Smooth muscle cell (in vitro differentiated cells): Measurements from ENCODE around the gene PRKAR1B. TPM values are rescaled to one million over a fixed set of nuclear protein-coding genes. Genes with fewer than 3 reads are reported as not detected.

Source experiments
- DNase-seq: peaks from one replicate; lab custom pipeline; 2025; ENCODE audit not compliant: unreplicated experiment; lab: John Stamatoyannopoulos, UW
- H2AFZ ChIP-seq: fragments of 200-600 bp; sonication (generic); 2 replicates; pipeline ENCODE4 v1.6.0; 2016; ENCODE audit warnings: antibody characterized with exemption, low read depth, mild to moderate bottlenecking
- H3F3A ChIP-seq: fragments of 200-600 bp; sonication (generic); 2 replicates; pipeline ENCODE4 v1.6.0; 2017; ENCODE audit warnings: antibody characterized with exemption, low read depth
- H3K27ac ChIP-seq: fragments of 200-600 bp; sonication (generic); 2 replicates; pipeline ENCODE4 v1.5.1; 2016; ENCODE audit warnings: low read depth, mild to moderate bottlenecking
- H3K27me3 ChIP-seq: fragments of 200-600 bp; sonication (generic); 2 replicates; pipeline ENCODE4 v1.6.1; 2016; ENCODE audit warnings: low read depth, mild to moderate bottlenecking
- H3K36me3 ChIP-seq: fragments of 200-600 bp; sonication (generic); 2 replicates; pipeline ENCODE4 v1.5.1; 2016; ENCODE audit warnings: low read depth
- H3K4me1 ChIP-seq: fragments of 200-600 bp; sonication (generic); 2 replicates; pipeline ENCODE4 v1.5.1; 2016; ENCODE audit warnings: low read depth
- H3K4me2 ChIP-seq: fragments of 200-600 bp; sonication (generic); 2 replicates; pipeline ENCODE4 v1.6.0; 2016; ENCODE audit warnings: mild to moderate bottlenecking
- H3K4me3 ChIP-seq: fragments of 200-600 bp; sonication (generic); 2 replicates; pipeline ENCODE4 v1.5.1; 2016; ENCODE audit warnings: mild to moderate bottlenecking
- H3K79me2 ChIP-seq: fragments of 200-600 bp; sonication (generic); 2 replicates; pipeline ENCODE4 v1.6.0; 2016; ENCODE audit warnings: low read depth, mild to moderate bottlenecking
- H3K9ac ChIP-seq: fragments of 200-600 bp; sonication (generic); 2 replicates; pipeline ENCODE4 v1.6.0; 2016; ENCODE audit warnings: low read depth
- H3K9me3 ChIP-seq: fragments of 200-600 bp; sonication (generic); replicated peaks from 2 replicates; pipeline ENCODE4 v1.5.1; 2016; ENCODE audit warnings: low read depth
- H4K20me1 ChIP-seq: fragments of 200-600 bp; sonication (generic); 2 replicates; pipeline ENCODE4 v1.6.0; 2016; ENCODE audit warnings: low read depth
- WGBS: methylation state at CpG from one replicate; pipeline ENCODE4 v1.1.7; 2016; ENCODE audit warnings: low lambda C conversion rate; 5-methylcytosine and 5-hydroxymethylcytosine counted together
- polyA plus RNA-seq: library from polyadenylated mRNA; unstranded; fragments of >200 nt; fragmentation: Nextera tagmentation; extraction: Ambion mirVana; gene quantifications from 2 replicates; pipeline ENCODE4 v1.2.1, GENCODE V29; 2016
- total RNA-seq: library from RNA; depleted of rRNA; stranded (reverse); fragments of >200 nt; gene quantifications from 2 replicates; pipeline ENCODE4 v1.2.3, GENCODE V29; 2014
- TF ChIP-seq, protein P1 (sequence below): fragments of 200-600 bp; sonication (generic); IDR thresholded peaks from 2 replicates; pipeline ENCODE4 v1.5.1; 2017; ENCODE audit warnings: borderline replicate concordance, mild to moderate bottlenecking, antibody characterized with exemption; ENCODE audit not compliant: insufficient read depth, poor library complexity, severe bottlenecking

Gene PRKAR1B
- total and polyA plus RNA-seq, 2 experiments from 2014 or later, result 5.3 to 10.1 TPM

DNA sequence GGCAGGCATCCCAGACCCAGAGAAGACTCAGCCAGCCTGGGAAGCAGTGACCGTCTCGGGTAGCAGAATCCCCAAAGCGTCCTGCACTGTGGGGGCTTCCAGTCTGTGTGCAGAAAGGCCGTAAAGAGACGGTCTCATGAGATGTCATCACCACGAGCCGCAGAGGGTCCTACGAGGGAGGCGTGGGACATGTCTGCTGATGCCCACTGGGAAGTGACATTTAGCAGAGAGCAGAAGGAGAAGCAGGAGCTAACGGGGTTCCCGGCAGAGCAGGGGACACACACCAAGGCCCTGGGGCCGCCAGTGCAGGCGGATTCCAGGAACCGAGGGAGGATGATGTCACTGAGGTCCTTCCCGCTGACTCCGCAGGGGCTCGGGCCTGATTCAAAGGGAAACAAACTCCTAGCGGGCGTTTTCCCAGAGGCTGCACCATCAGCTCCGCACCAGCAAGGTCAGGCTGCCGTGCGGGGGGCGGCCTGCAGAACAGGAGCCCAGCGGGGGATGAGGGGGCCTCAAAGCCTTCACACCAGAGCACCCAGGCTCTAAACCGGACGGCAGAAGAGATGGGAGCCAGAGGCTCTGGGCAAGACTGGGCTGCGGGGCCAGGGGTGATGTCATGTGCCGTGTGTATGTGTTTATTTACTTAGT lies 122.1 kb downstream of the PRKAR1B start:
- no peak for DNase-seq
- H3K27ac ChIP-seq, result peak overlapping the region; percentile 97
- peak overlapping the region; percentile 85 for H3K9ac ChIP-seq
- H3K79me2 ChIP-seq, result no peaks in the 10 kb centered on the region
- H2AFZ ChIP-seq, result no peak overlapping the region
- peaks cover 8% of the 10 kb centered on the region for H3F3A ChIP-seq
- TF ChIP-seq, protein P1, sequence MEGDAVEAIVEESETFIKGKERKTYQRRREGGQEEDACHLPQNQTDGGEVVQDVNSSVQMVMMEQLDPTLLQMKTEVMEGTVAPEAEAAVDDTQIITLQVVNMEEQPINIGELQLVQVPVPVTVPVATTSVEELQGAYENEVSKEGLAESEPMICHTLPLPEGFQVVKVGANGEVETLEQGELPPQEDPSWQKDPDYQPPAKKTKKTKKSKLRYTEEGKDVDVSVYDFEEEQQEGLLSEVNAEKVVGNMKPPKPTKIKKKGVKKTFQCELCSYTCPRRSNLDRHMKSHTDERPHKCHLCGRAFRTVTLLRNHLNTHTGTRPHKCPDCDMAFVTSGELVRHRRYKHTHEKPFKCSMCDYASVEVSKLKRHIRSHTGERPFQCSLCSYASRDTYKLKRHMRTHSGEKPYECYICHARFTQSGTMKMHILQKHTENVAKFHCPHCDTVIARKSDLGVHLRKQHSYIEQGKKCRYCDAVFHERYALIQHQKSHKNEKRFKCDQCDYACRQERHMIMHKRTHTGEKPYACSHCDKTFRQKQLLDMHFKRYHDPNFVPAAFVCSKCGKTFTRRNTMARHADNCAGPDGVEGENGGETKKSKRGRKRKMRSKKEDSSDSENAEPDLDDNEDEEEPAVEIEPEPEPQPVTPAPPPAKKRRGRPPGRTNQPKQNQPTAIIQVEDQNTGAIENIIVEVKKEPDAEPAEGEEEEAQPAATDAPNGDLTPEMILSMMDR, result no peak
- 63% methylated on average over 28 of the region's 28 CpGs for WGBS
- H3K9me3 ChIP-seq, result no peaks in the 10 kb centered on the region
- H3K27me3 ChIP-seq, result no peaks in the 10 kb centered on the region
- no peak overlapping the region for H3K4me3 ChIP-seq
- H3K4me2 ChIP-seq, result peak overlapping the region; percentile 74
- no peaks in the 10 kb centered on the region for H3K36me3 ChIP-seq
- H4K20me1 ChIP-seq, result no peaks in the 10 kb centered on the region
- H3K4me1 ChIP-seq, result no peaks in the 10 kb centered on the region

DNA sequence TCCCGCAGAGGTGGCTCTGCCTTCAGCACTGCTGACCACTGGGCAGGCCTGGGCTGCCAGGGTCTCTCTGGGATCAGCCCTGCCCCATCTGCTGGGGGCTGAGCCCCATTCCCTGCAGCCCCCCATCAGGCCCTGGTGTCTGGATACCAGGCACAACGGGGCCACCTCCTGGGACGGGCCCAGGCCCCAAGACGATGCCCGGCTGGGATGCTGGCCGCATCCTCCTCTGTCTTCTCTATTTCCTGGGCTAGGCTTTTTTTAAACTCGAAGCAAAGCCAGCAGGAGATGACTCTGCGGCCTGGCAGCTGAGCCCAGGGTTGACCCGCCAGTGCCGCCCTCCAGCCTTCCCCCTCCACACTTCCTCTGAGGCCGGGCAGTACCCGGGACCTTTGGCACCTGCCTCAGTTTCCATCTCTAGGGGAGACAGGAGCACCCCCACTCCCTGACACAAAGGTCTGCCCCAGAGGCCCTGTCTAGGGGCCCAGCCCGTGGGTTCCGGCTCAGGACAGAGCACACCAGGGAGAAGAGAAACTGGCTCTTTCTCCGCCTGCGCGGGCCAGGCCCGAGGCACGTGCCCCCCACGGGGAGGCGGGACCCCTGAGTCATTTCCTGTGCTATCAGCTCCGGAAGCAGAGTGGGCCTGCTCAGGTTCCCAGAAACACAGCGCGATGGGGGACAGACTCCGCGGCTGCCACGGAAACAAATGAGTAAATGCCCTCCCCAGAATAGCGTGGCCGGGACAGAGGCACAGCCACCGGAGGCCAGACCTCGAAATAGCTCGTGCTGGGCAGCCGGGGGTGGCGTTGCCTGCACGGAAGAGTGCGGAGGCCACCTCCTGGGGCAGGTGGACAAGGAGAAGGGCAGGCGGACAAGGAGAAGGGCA lies 122.8 kb downstream of the PRKAR1B start:
- TF ChIP-seq, protein P1, result no peak
- peak overlapping the region; percentile 74 for H3K4me2 ChIP-seq
- peak; percentile 73 for DNase-seq
- H3F3A ChIP-seq, result peaks cover 8% of the 10 kb centered on the region
- H3K4me3 ChIP-seq, result no peak overlapping the region
- no peak overlapping the region for H2AFZ ChIP-seq
- peak overlapping the region; percentile 85 for H3K9ac ChIP-seq
- no peaks in the 10 kb centered on the region for H3K79me2 ChIP-seq
- WGBS, result 33% methylated on average over 37 of the region's 37 CpGs
- no peaks in the 10 kb centered on the region for H4K20me1 ChIP-seq
- no peaks in the 10 kb centered on the region for H3K9me3 ChIP-seq
- H3K36me3 ChIP-seq, result no peaks in the 10 kb centered on the region
- no peaks in the 10 kb centered on the region for H3K4me1 ChIP-seq
- peak overlapping the region; percentile 97 for H3K27ac ChIP-seq
- no peaks in the 10 kb centered on the region for H3K27me3 ChIP-seq

DNA sequence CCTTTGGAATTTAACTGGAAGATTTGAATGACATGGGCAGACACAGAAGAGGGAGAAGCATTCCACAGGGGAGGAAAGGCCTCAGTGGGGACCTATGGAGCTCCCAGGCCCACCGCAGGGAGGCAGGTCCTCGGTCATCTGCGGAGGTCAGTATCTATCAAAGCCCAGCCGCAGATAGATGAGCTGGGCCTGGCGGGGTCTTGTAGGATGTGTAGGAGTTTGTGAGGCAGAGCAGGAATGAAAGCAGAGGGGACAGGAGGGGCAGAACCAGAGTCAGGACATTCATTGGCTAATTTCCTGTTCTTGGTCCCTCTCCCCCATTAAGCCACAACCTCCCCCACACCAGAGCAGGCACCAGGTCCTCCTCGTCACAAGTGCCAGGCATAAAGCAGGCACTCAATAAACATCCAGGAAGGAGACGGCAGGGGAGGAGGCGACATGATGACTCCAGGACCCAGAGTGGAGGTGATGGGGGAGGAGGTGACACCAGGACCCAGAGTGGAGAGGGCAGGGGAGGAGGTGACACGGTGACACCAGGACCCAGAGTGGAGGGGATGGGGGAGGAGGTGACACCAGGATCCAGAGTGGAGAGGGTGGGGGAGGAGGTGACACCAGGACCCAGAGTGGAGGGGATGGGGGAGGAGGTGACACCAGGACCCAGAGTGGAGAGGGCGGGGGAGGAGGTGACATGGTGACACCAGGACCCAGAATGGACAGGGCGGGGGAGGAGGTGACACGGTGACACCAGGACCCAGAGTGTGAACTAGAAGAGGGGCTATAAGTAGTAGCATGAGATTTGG lies 123.7 kb downstream of the PRKAR1B start:
- no peaks in the 10 kb centered on the region for H3K4me1 ChIP-seq
- H3K9me3 ChIP-seq, result no peaks in the 10 kb centered on the region
- H3K9ac ChIP-seq, result peak overlapping the region; percentile 85
- H3K79me2 ChIP-seq, result no peaks in the 10 kb centered on the region
- no peak overlapping the region for H3K4me3 ChIP-seq
- no peaks in the 10 kb centered on the region for H4K20me1 ChIP-seq
- no peak overlapping the region for H2AFZ ChIP-seq
- TF ChIP-seq, protein P1, result no peak
- H3K4me2 ChIP-seq, result peak overlapping the region; percentile 42
- 46% methylated on average over 9 of the region's 12 CpGs for WGBS
- H3K36me3 ChIP-seq, result no peaks in the 10 kb centered on the region
- H3F3A ChIP-seq, result peaks cover 8% of the 10 kb centered on the region
- H3K27me3 ChIP-seq, result no peaks in the 10 kb centered on the region
- DNase-seq, result no peak
- peak overlapping the region; percentile 97 for H3K27ac ChIP-seq
